ENCODE data around the gene DNMT3A.

Gene DNMT3A

DNA sequence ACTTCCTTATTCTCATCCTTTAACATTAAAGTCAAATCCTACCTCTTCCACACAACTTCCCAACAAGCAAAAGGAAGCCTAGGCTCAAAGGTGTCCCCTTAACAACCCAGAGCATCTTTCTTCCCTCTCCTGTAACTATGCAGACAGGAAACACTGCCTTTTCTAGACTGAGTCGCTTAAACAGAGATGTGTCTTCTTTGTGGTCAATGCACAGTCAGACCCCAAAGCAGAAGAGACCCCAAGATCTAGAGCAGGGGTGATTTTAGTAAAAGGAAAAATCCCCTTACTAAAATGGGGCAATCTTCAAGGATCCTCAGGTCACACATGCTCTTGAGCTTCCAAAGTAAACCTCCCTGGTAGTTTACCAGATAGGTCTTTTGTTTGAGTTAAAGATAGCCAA lies 86.8 kb downstream of the DNMT3A start:
- DNase-seq: no peak

DNA sequence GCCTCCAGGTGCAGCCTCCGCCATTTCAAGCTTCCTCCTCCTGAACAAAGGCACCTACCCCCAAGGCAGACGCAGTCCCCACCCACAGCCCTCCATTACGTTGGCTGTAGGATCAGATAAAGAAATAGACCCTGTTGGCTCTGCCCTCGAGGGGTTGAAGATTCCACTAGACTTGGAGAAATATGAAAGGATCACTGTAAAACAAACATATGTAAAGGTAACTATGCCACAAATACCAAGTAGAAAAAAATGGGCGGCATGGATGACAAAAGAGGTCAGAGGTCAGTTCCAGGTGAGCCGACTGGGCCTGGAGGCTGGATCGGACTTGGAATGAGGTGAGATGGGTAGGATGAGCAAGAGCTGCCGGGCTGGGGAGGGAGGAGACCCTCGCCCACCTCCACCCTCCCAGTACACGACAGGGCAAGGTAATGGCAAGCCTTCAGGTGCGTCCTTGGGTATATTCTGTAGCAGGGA lies 88.5 kb downstream of the DNMT3A start:
- no peak for DNase-seq

DNA sequence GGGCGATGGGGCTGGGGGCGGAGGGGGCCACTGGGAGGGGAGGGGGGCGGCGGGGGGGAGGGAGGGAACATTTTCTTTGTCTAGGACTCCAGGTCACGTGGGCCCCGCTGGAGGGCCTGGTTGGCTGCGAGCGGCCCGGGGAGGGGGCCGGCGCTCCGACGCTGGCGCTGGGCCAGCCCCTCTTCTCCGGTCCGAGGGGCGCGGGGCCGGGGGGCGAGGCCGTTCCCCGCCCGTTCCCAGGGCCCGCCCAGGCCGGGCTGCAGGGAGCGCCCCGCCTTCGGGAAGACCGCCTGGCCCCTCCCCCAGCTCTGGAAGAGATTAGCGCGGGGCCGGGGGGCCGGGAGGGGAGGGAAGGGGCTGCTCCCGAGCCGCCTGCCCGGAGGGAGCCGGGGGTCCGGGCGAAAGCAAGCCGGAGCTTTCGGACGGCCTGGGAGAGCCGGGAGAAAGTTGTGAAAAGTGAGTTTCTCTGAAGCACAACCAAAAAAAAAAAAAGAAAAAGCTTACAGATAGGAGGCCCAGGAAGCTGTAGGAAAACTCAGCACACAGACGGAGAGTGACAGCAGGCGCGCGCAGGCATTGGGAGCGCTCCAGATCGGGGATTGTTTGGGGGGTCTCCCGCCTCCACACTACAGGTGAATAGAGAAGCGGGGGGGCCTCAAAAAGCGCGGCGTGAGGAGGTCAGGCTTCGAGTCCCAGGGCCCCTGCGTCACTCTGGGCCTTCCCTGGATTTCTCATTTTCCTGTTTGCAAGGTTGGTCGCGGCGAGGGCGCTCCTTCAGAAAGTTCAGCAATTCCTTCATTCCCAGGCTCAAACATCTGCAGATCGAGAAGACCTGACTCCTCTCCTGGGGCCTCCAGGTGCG lies 89.2 kb downstream of the DNMT3A start:
- peak; percentile 53 for DNase-seq

DNA sequence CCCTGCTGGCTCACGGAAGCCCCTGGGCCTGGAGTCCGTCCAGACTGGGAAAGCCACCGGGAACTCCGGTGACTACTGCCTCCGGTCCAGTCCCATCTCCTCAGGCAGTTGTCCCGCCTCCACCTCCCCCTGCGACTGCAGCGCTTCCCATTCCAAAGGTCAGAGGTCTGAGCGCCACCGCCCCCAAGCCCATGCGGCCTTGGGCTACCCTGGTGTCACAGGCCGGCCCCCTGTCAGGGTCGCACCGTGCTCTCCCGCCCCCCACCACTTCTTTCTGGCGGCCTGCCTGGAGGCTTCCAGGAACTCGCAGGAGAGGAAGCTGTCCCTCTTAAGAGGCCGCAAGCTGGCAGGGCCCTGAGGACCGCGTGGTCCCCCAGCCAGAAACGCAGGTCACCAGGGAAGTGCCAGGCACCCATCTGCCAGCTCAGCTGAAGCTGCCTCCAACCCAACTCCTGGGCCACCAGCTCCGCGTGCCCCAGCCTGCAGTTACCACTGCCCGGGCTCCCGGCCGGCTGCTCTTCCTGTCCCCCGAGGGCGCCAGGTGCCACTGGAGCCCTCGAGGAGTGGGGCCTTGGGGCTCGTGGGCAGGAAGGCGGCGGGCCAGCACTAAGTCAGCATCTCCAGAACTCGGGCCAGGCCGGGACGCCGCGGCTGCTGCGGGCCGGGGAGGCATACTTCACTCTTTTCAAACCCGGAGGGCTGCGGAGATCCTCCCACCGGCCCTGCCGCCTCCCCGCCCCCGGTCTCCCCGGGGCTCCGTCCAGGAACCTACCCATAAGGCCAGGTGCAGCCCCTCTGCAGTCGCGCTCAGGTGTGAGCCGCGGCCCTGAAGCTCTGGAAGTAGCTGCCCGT lies 90.1 kb downstream of the DNMT3A start:
- peak; percentile 32 for DNase-seq

DNA sequence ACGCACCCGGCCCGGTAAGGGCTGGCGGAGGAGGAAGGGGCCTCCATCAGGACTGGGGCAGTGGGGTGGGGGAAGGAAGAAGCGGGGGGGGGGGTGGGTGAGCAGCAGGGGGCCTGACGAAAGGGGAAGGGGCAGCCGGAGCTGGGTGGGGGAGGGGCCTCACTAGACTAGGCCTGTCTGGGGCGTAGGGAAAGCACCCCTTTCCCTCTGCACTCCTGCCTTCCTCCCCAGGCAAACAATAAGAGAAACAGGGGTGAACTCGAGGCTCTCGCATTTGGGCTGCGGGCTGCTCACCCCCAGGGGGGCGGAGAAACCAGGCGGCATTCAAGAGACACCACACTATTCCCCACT lies 90.7 kb downstream of the DNMT3A start:
- no peak for DNase-seq

DNA sequence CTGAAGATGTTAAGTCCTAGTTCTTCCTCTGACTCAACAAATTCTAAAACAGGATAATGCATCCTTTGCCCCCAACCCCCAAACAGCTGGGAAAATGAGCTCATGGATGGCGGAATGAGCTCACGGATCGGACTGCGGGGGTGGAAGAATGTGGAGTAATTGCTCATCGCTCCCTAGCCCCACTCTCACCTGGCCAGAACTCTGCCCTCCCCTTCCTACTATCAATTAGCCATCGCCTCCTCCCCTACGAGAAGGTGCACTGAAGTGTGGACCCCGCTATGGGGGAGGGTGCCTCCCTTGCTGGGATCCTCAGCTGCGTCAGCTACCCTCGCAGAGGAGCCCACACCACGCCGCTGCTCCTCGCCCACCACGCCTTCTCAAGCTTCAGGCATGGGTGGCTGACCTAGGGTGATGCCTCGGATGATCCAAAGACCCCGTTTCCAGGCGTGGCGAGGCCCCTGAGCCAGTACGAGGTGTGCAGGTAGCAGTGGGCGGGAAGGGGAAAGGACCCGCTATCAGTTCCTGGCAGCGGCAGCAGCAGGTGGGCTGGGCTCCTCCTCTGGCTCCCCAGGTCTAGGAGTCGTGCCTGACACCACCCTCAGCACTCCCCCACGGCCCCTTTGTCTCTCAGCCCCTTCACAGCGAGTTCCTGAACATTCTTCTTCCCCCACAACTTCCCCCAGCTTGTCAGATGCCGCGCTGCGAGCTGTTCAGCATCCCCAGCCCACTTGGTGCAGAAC lies 91.2 kb downstream of the DNMT3A start:
- no peak for DNase-seq

DNA sequence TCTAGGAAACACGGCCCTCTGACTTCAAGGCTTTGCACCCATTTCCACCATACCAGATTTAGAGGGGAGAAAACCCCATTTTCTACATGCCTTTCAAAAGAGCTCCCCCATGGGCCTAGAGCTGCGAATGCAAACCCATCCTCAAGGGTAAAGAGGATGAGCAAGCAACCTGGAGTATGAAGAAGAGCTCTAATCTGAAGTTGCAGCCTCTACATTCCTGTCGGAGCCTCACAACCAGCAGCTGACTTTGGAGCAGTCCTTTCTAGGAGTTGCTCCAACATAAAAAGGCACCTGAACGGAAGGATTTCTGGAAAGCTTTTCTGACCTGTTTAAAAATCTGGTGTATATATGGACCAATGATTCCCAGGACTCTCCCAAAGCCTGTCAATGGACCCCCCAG lies 91.9 kb downstream of the DNMT3A start:
- DNase-seq: no peak

DNA sequence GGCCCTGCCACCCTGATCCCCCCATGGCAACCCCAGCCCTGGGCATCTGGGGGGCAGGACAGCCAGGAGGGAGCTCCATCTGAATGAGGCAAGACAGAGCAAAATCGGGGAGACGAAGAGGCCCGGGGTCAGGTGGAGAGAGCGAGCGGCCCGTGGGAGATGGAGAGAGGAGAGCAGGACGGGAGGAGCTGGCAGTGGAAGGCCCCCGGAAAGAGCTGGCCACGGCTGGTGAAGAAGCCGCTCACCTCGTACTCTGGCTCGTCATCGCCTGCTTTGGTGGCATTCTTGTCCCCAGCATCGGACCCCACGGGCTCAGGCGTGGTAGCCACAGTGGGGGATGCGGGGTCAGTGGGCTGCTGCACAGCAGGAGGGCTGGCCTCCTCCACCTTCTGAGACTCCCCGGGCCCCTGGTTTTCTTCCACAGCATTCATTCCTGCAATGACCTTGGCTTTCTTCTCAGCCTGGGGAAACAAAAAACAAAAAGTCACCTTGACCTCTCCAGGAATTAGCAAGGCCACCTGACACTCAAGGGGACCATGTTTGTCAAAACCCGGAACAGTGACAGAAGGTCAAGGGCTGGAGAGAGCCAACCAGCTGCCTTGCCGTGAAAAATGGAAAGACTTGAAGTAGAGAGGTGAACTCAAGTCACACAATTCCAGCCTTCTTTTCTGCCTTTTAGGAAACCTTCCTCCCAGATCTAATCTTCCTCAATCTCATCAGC lies 93.8 kb downstream of the DNMT3A start:
- DNase-seq: no peak

DNA sequence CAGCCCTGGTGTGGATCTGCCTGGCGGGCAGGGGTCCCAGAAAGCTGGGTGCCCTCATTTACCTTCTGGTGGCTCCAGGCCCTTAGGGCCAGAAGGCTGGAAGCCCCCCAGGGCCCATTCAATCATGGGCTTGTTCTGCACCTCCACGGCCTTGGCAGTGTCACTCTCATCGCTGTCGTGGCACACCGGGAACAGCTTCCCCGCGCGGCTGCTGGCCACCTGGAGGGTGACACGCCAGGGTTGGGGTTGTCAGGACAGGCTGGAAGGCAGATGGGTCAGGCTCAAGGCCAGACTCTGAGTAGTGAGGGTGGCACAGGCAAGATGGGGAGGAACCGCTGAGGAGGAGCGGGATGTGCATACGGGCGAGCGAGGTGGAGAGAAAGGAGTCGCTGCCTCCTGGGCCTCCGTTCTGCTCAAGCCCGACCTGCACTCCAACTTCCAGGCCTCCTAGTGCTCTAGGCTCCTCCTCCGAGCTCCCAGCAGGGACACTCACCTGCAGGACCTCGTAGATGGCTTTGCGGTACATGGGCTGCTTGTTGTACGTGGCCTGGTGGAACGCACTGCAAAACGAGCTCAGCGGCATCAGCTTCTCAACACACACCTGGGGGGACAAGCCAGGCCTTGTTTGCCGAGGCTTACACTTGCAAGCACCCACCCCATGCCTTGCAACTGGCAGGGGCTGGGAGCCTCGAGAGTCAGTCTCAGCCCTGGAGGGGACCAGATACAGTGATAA lies 95.0 kb downstream of the DNMT3A start:
- DNase-seq: no peak

DNA sequence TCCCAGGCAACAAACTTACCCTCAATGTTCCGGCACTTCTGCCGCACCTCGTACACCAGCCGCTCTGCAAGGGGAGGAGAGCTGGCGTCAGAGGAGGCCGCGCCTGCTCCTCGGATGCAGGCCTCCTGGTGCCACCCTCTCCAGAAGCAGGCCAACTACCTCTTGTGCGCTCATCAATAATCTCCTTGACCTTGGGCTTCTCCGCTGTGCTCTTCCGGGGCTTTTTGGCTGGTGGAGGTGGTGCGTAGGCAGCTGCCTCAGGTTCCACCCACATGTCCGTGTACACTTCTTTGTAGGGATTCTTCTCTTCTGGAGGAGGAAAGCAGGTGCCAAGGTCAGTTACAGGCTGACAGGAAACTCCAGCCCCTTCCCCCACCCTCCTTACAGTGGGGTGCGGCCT lies 95.7 kb downstream of the DNMT3A start:
- no peak for DNase-seq

DNA sequence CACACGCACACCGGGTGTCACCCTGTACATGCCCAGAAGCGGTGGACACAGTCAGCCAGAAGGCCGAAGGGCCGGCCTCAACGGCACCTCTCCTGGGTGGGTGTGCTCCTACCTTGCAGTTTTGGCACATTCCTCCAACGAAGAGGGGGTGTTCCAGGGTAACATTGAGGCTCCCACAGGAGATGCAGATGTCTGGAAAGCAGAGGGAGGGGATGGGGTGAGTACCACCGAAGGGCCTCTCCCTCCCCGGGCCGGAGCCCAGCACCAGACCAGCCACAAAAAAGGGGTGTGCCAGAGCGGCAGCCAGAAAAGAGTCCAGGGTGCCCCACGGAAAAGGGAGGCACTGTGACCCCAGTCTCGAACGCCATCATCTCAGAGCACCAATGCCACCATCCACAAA lies 96.6 kb downstream of the DNMT3A start:
- DNase-seq: no peak

DNA sequence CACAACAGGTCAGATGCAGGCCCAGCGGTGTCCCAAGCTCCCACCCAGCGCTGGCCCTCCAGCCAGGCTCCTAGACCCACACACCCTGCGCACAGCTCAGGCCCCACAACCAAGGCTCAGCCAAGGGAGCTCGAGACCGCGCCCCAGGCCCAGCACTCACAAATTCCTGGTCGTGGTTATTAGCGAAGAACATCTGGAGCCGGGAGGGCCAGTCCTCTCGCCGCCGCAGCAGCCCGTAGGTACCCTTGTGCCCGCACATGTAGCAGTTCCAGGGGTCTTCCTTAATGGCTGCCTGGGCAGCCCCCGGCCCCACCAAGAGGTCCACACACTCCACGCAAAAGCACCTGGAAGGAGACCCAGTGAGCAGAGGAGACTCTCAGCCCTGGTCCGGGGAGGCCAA lies 97.7 kb downstream of the DNMT3A start:
- no peak for DNase-seq

DNA sequence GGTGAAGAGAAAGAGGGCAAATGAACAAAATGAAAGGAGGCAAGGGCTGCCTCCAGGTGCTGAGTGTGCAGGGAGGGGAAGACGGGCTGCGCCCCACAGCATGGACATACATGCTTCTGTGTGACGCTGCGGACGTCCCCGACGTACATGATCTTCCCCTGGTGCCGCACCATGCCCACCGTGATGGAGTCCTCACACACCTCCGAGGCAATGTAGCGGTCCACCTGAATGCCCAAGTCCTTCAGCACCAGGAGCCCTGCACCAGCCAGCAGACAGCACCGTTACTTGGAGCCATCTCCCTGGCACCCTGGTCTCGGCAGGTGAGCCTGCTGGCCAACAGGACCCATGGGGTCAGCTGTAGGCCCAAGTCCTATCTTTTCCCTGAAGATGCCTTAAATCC lies 100.3 kb downstream of the DNMT3A start:
- no peak for DNase-seq

DNA sequence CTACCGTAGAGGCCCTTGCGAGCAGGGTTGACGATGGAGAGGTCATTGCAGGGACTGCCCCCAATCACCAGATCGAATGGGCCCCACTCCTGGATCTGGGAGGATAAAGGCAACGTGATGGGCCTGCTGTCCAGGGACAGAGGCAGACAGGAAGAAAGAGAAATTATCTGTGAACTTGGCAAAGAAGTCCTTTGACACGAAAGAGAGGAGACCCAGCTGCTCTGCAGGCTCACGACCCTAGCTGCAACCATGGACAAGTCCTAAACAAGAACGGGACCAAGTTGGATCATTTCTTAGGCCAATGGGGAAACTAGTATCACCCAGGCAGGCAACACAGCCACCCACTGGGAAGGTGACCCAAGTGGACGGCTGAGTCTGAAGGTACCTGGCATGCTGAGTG lies 101.1 kb downstream of the DNMT3A start:
- no peak for DNase-seq

DNA sequence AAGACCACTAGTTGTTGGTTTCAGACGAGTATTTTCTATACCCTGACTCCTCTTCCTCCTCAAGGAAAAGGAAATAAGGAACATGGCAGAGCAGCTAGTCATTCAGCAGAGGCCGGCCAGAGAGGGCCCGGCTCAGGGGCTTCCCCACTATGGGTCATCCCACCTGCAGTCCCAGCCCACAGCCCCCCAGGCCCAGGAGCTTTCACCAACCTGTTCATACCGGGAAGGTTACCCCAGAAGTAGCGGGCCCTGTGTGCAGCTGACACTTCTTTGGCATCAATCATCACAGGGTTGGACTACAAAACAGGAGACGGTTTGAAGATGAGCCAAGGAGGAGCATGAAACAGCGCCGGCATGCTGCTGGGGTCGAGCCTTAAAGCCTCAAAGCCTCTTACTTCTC lies 102.8 kb downstream of the DNMT3A start:
- no peak for DNase-seq

DNA sequence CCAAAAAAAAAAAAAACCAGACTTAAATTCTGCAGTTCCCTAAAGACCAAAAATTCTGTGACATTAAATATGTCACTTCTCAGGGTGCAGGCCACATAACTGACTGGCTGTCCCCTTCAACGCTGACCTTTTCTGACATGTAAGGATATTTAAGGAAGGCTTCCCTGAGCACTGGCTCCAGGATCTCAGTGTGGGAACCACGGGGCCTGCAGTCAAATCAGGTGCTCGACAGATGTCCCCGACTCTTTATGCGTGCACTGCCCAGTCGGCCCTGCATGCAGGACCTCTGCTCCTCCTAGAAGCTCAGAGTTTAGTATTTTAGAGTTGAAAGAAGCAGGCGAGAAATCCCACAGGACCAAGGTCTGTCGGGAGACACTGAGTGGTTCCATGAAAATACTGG lies 104.0 kb downstream of the DNMT3A start:
- no peak for DNase-seq

DNA sequence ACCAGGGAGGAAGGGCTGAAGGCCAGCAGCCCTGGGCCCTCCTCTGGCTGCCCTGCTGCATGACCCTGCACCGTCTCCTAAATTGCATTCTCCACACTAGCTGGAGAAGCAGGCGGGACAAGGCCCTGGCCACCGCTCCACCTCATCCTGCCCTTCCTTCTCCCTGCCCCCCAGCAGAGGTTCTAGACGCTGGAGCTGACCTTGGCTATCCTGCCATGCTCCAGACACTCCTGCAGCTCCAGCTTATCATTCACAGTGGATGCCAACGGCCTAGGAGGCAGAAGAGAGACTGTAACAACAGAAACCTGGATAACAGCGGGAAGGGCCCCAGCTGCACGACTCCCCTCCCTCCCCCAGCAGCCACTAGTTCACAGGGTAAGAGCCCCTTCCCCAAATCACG lies 105.0 kb downstream of the DNMT3A start:
- DNase-seq: no peak

DNA sequence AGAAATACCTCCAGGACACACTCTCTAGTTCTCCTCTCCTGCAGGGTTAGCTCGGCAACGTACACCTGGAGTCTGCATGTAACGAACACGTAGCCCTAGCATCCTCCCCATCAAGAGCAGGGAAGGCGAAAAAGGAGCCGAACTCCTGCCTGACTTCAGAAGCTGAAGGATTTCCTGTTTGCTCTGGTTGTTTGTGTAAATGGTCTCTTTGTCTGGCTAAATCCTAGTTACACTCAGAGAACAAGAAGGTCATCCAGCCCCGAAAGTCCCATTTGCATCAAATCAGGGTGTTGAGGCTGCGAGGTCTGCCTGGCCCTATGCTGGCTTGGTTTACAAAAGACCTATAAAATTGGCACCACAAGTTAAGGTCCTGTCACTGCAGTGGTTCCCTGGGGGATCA lies 107.0 kb downstream of the DNMT3A start:
- DNase-seq: no peak

DNA sequence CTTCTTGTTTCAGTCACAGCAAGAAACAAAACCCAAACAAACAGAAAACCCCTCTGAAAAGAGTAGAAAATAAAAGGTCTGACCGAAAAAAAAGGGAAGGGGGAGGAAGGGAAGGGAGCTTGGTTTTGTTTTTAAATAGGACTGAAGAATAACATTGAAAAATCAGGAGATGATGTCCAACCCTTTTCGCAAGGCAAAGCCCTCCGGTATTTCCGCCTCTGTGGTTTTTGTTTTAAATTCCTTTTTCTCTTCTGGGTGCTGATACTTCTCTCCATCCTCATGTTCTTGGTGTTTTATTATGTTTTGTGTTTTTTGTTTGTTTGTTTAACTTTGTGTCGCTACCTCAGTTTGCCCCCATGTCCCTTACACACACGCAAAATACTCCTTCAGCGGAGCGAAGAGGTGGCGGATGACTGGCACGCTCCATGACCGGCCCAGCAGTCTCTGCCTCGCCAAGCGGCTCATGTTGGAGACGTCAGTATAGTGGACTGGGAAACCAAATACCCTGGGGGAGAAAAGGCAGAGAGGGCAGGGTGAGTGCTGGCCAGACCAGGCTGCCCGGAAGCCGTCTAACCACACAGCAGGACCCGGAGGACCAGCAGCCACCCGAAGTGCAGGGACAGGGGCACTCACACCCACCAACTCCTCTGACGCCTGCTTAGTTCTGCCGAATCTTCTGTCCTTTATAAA lies 107.7 kb downstream of the DNMT3A start:
- DNase-seq: no peak

DNA sequence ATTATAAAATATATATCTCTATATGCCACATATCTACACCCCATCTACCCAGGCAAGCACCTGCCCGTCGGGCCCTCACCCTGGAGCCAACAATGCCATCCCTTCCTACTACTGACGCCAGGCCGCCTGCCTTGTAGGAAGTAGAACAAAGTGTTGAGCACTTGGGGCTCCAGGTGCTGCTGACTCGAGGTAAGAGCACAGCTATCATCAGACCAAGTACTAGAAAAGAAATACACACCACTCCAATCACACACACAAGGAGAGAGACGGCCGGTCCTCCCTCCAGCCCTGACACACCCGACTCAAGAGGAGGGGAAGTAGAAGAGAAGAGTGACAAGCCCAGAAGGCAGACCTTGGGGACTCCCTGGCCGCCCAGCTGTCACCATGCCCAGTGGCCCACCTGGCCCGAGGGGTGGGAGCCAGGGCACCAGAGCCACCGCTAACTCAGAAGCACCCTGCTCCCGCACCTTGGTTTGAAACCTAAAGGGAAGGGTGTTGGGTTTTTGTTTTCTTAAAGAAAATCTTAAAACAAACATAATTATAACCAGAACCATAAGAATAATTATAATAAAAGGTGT lies 109.4 kb downstream of the DNMT3A start:
- no peak for DNase-seq

DNA sequence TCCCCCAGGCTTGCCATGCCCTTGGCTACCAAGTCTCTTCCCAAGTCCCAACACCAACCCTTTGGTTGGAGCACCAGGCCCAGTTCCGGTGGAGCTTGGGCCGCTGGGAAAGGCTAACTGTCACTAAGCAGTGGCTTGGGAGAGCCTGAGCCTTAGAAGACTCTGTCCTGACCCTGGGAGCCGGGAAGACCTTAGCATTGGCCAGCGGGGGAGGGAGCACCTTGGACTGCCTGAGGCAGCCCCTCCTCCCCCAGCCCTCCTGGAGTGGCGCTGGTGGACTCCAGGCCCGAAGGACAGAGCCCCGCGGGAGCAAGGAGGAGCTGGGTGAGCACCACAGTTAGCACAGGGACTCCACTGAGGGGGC lies 110.8 kb downstream of the DNMT3A start:
- no peak for DNase-seq
